GM20000 (cell line): ENCODE data around the gene TFG.

Experiments
- DNase-seq: peaks from one replicate; pipeline ENCODE4 v3.0.0; 2012; ENCODE audit warnings: low spot score
- CTCF ChIP-seq: IDR thresholded peaks from 2 replicates; pipeline ENCODE4 v1.5.1; 2012; ENCODE audit warnings: mild to moderate bottlenecking, control low read depth; ENCODE audit errors: extremely low read depth, missing control alignments

The TFG gene

GRCh38 chr3:100780071-100780622, 70.9 kb downstream of the TFG start:
- no peak for DNase-seq
- no peak for TF ChIP-seq CTCF

GRCh38 chr3:100781301-100781700, 72.0 kb downstream of the TFG start:
- no peak for TF ChIP-seq CTCF

GRCh38 chr3:100782348-100782747, 73.1 kb downstream of the TFG start:
- DNase-seq, result no peak
- TF ChIP-seq CTCF, result no peak

More at GRCh38 chr3:100781301-100781700, 72.0 kb downstream of the TFG start:
- DNase-seq, result no peak

GRCh38 chr3:100782906-100783305, 73.6 kb downstream of the TFG start:
- DNase-seq, result no peak
- TF ChIP-seq CTCF, result no peak

- TF ChIP-seq CTCF, result no peak
- no peak for DNase-seq
These were observed 74.3 kb downstream of the TFG start for GRCh38 chr3:100783619-100784018.

GRCh38 chr3:100789579-100789978, 80.3 kb downstream of the TFG start:
- no peak for TF ChIP-seq CTCF
- no peak for DNase-seq

- DNase-seq, result no peak
- no peak for TF ChIP-seq CTCF
These were observed 87.3 kb downstream of the TFG start for GRCh38 chr3:100796556-100796955.
